HepG2 (cell line): ENCODE measurements around the gene MTRFR. TPM values are rescaled to one million over a fixed set of nuclear protein-coding genes. Genes with fewer than 3 reads are reported as not detected.
A peak's percentile ranks its signal among the peaks of the same experiment; 100 is the strongest.

Experiments
- IRF9 ChIP-seq: sonication (generic); formaldehyde crosslinking; IDR thresholded peaks from 2 replicates; pipeline ENCODE4 v1.8.0; 2022; ENCODE audit warnings: missing genetic modification reagents, mild to moderate bottlenecking, borderline replicate concordance
- KLF12 ChIP-seq: sonication (generic); formaldehyde crosslinking; IDR thresholded peaks from 2 replicates; pipeline ENCODE4 v1.4.0; 2020; ENCODE audit warnings: missing genetic modification reagents, borderline replicate concordance
- RERE ChIP-seq: IDR thresholded peaks from 2 replicates; pipeline ENCODE4 v1.6.1; 2016; ENCODE audit warnings: low read depth, missing genetic modification reagents, missing compliant biosample characterization
- RXRA ChIP-seq: sonication (generic); formaldehyde crosslinking; IDR thresholded peaks from 2 replicates; pipeline ENCODE4 v1.5.1; 2020; ENCODE audit warnings: missing genetic modification reagents
- ZNF280B ChIP-seq: sonication (generic); formaldehyde crosslinking; IDR thresholded peaks from 2 replicates; pipeline ENCODE4 v1.5.0; 2020; ENCODE audit warnings: missing genetic modification reagents, mild to moderate bottlenecking, borderline replicate concordance
- ZNF547 ChIP-seq: sonication (generic); formaldehyde crosslinking; IDR thresholded peaks from 2 replicates; pipeline ENCODE4 v1.5.1; 2020; ENCODE audit warnings: mild to moderate bottlenecking, missing genetic modification reagents
- ZNF646 ChIP-seq: sonication (generic); formaldehyde crosslinking; IDR thresholded peaks from 2 replicates; pipeline ENCODE4 v1.9.0; 2021; ENCODE audit warnings: mild to moderate bottlenecking, missing genetic modification reagents
- ZNF710 ChIP-seq: sonication (generic); formaldehyde crosslinking; IDR thresholded peaks from 2 replicates; pipeline ENCODE4 v1.5.0; 2020; ENCODE audit warnings: mild to moderate bottlenecking, missing genetic modification reagents, borderline replicate concordance
- polyA plus RNA-seq, 8 experiments: library from polyadenylated mRNA; depleted of rRNA in 3 of 8; stranded (reverse) in 7 of 8; unstranded in 1 of 8; fragments of >200 nt; fragmentation: Illumina TruSeq in 4 of 8; extraction: Trizol in 4 of 8; gene quantifications; 2 replicates each; pipeline versions ENCODE4 v1.2.1 to v1.2.3, GENCODE V29; 2011 to 2016; ENCODE audit warnings: low read depth in 4 of 8, missing spikeins in 1 of 8, mixed read lengths in 1 of 8; ENCODE audit not compliant: insufficient read depth in 1 of 8
- total RNA-seq, 5 experiments: library from RNA; depleted of rRNA; stranded (reverse); fragments of >200 nt; fragmentation: Illumina TruSeq; extraction: Trizol; gene quantifications; 2 replicates each; pipeline ENCODE4 v1.2.3, GENCODE V29; 2016; ENCODE audit warnings: low read depth in 1 of 5

The MTRFR gene
- total and polyA plus RNA-seq, 2 of the 13 experiments (the other 11 are each of a cell fraction or from before 2014, with no cell fraction given): 7.1 to 9.9 TPM

- TF ChIP-seq ZNF710 (CRISPR knock-in tag): no peak
- no peak for TF ChIP-seq ZNF646 (CRISPR knock-in tag)
- no peak for TF ChIP-seq IRF9 (CRISPR knock-in tag)
- TF ChIP-seq ZNF547 (CRISPR knock-in tag): no peak
- TF ChIP-seq ZNF280B (CRISPR knock-in tag): no peak
- TF ChIP-seq RXRA (CRISPR knock-in tag): no peak
- TF ChIP-seq KLF12 (CRISPR knock-in tag): 0 out of 2 replicates have a peak, but pooled peaks have one; percentile 52
- no peak for TF ChIP-seq RERE (CRISPR knock-in tag)
These were observed 471 bp downstream of the MTRFR start (continued) for GRCh38 chr12:123233505-123234308.
